IMR-90 (cell line): ENCODE data around the gene TMEM213. TPM values are rescaled to one million over a fixed set of nuclear protein-coding genes. Genes with fewer than 3 reads are reported as not detected.

Experiments used
- ATAC-seq: fragments of 200-7000 bp; cut with Tn5 transposase; 2 replicates; pipeline ENCODE4 v1.9.1; 2020; ENCODE audit warnings: low read depth, mild to moderate bottlenecking, moderate library complexity
- BruUV-seq: library from RNA; stranded (reverse); fragments of 400-500 nt; replicated peaks from 2 replicates; lab custom pipeline; 2021; lab: Mats Ljungman, UMichigan
- CTCF ChIA-PET: fragments of 300-600 bp; formaldehyde crosslinking; extraction: SDS; loops from one replicate; lab custom pipeline; 2021; ENCODE audit warnings: antibody characterized with exemption; lab: Yijun Ruan, JAX
- POLR2A ChIA-PET: fragments of 300-600 bp; sonication (Branson Sonifier 250); formaldehyde crosslinking; loops from one replicate; lab custom pipeline; 2022; ENCODE audit warnings: antibody characterized with exemption; ENCODE audit not compliant: unreplicated experiment; lab: Charles Lee
- DNase-seq: peaks from one replicate; pipeline ENCODE4 v3.0.0; 2013
- H2AFZ ChIP-seq: replicated peaks from 2 replicates; pipeline ENCODE3; 2013; ENCODE audit warnings: low read length, mild to moderate bottlenecking; ENCODE audit not compliant: poor library complexity
- H2AK5ac ChIP-seq: 2 replicates; pipeline ENCODE4 v1.6.1; 2013; ENCODE audit warnings: low read depth, low read length, inconsistent platforms
- H2AK9ac ChIP-seq: replicated peaks from 2 replicates; pipeline ENCODE3; 2013; ENCODE audit warnings: mild to moderate bottlenecking, low read depth, low read length, moderate library complexity; ENCODE audit not compliant: poor library complexity
- H2BK120ac ChIP-seq: 2 replicates; pipeline ENCODE4 v1.6.1; 2013; ENCODE audit warnings: low read depth, low read length, inconsistent platforms
- H2BK15ac ChIP-seq: 3 replicates; pipeline ENCODE4 v1.6.1; 2013; ENCODE audit warnings: low read depth, low read length, inconsistent platforms
- H2BK20ac ChIP-seq: 2 replicates; pipeline ENCODE4 v1.6.1; 2013; ENCODE audit warnings: low read depth, mild to moderate bottlenecking, inconsistent platforms, low read length, moderate library complexity
- H2BK5ac ChIP-seq: 2 replicates; pipeline ENCODE4 v1.6.1; 2013; ENCODE audit warnings: mild to moderate bottlenecking, low read depth, low read length, inconsistent platforms; ENCODE audit not compliant: poor library complexity, severe bottlenecking
- H3K14ac ChIP-seq: replicated peaks from 2 replicates; pipeline ENCODE4 v1.6.1; 2013; ENCODE audit warnings: low read depth, low read length, inconsistent platforms
- H3K18ac ChIP-seq: 2 replicates; pipeline ENCODE4 v1.6.1; 2013; ENCODE audit warnings: low read depth, low read length, control low read depth
- H3K23ac ChIP-seq: 2 replicates; pipeline ENCODE4 v1.6.1; 2013; ENCODE audit warnings: low read depth, low read length, inconsistent platforms
- H3K27ac ChIP-seq: 2 replicates; pipeline ENCODE4 v1.5.1; 2013; ENCODE audit warnings: mild to moderate bottlenecking, control low read depth, low read length; ENCODE audit not compliant: insufficient read depth
- H3K27me3 ChIP-seq: 2 replicates; pipeline ENCODE4 v1.6.1; 2013; ENCODE audit warnings: low read length; ENCODE audit not compliant: control insufficient read depth, insufficient read depth
- H3K36me3 ChIP-seq: 2 replicates; pipeline ENCODE4 v1.6.1; 2013; ENCODE audit warnings: low read length, mixed read lengths; ENCODE audit not compliant: control insufficient read depth, insufficient read depth
- H3K4ac ChIP-seq: 2 replicates; pipeline ENCODE4 v1.6.1; 2013; ENCODE audit warnings: low read depth, low read length, inconsistent platforms
- H3K4me1 ChIP-seq: 2 replicates; pipeline ENCODE4 v1.6.1; 2013; ENCODE audit warnings: low read length, mixed read lengths; ENCODE audit not compliant: control insufficient read depth, insufficient read depth
- H3K4me2 ChIP-seq: 2 replicates; pipeline ENCODE4 v1.6.1; 2013; ENCODE audit warnings: low read depth, mild to moderate bottlenecking, control low read depth, low read length, moderate library complexity
- H3K4me3 ChIP-seq: 2 replicates; pipeline ENCODE4 v1.5.1; 2013; ENCODE audit warnings: low read depth, mild to moderate bottlenecking, control low read depth, low read length, moderate library complexity; ENCODE audit not compliant: insufficient read depth
- H3K56ac ChIP-seq: 2 replicates; pipeline ENCODE4 v1.6.1; 2013; ENCODE audit warnings: low read length, inconsistent platforms; ENCODE audit not compliant: insufficient read depth; ENCODE audit errors: extremely low read depth
- H3K79me1 ChIP-seq, 2 experiments: 2 replicates each; pipeline ENCODE4 v1.6.1; 2013; ENCODE audit warnings: low read length in 2 of 2, inconsistent platforms in 1 of 2, low read depth in 1 of 2
- H3K9ac ChIP-seq: 2 replicates; pipeline ENCODE4 v1.6.1; 2013; ENCODE audit warnings: low read depth, low read length, control low read depth
- H3K9me1 ChIP-seq: 2 replicates; pipeline ENCODE4 v1.6.1; 2013; ENCODE audit warnings: low read length, inconsistent platforms; ENCODE audit not compliant: insufficient read depth
- H3K9me3 ChIP-seq: 2 replicates; pipeline ENCODE4 v1.6.1; 2013; ENCODE audit warnings: low read length; ENCODE audit not compliant: control insufficient read depth, insufficient read depth
- H4K20me1 ChIP-seq: 2 replicates; pipeline ENCODE4 v1.6.1; 2013; ENCODE audit warnings: low read length, inconsistent platforms; ENCODE audit not compliant: insufficient read depth
- H4K5ac ChIP-seq: 2 replicates; pipeline ENCODE4 v1.6.1; 2013; ENCODE audit warnings: mild to moderate bottlenecking, low read depth, low read length, control low read depth
- H4K8ac ChIP-seq, 2 experiments: 2 replicates each; pipeline ENCODE4 v1.6.1; 2013; ENCODE audit warnings: low read depth in 2 of 2, low read length in 2 of 2, control low read depth in 1 of 2, inconsistent platforms in 1 of 2
- H4K91ac ChIP-seq: 2 replicates; pipeline ENCODE4 v1.6.1; 2013; ENCODE audit warnings: low read depth, low read length, inconsistent platforms; ENCODE audit not compliant: insufficient read depth
- CEBPB ChIP-seq: IDR thresholded peaks from 2 replicates; pipeline ENCODE4 v1.6.1; 2012; ENCODE audit warnings: low read depth, low read length, improper control_type of control experiment
- MAFK ChIP-seq: IDR thresholded peaks from 2 replicates; pipeline ENCODE4 v1.6.1; 2012; ENCODE audit warnings: low read depth, low read length, improper control_type of control experiment
- RFX5 ChIP-seq: IDR thresholded peaks from 2 replicates; pipeline ENCODE4 v1.8.0; 2012; ENCODE audit warnings: low read depth, mild to moderate bottlenecking, low read length, moderate library complexity
- SMC3 ChIP-seq: fragments of 150-350 bp; IDR thresholded peaks from 2 replicates; pipeline ENCODE4 v1.6.1; 2016; ENCODE audit warnings: low read depth, mild to moderate bottlenecking, antibody characterized with exemption, low read length, moderate library complexity
- WGBS, 2 experiments: methylation state at CpG; one replicate each; pipeline versions ENCODE4 v1.1.5 to v1.1.7; 2013; ENCODE audit warnings: missing lambda C conversion rate in 2 of 2; ENCODE audit not compliant: insufficient read length in 1 of 2; ENCODE audit errors: extremely low coverage in 2 of 2; 5-methylcytosine and 5-hydroxymethylcytosine counted together
- dilution Hi-C: fragments of 300-500 bp; cut with HindIII; formaldehyde crosslinking; loops from one replicate; pipeline ENCODE4 v1.14.3; 2018; ENCODE audit warnings: low sequenced_read_pairs; ENCODE audit not compliant: unreplicated experiment
- in situ Hi-C: fragments of 300-500 bp; cut with MboI; formaldehyde crosslinking; loops from 3 replicates; pipeline ENCODE4 v1.14.3; 2019; ENCODE audit warnings: low sequenced_read_pairs, inconsistent platforms, mixed read lengths
- intact Hi-C: fragments of 100-400 bp; cut with micrococcal nuclease; formaldehyde crosslinking; loops from 2 replicates; pipeline ENCODE4 v1.10.0; 2022
- polyA plus RNA-seq, 3 experiments: library from polyadenylated mRNA; depleted of rRNA; stranded (reverse); fragments of >200 nt; gene quantifications; 2 replicates each; pipeline ENCODE4 v1.2.3, GENCODE V29; 2012; ENCODE audit warnings: low replicate concordance in 1 of 3
- total RNA-seq: library from RNA; depleted of rRNA; stranded (reverse); fragments of >200 nt; gene quantifications from 2 replicates; pipeline ENCODE4 v1.2.3, GENCODE V29; 2012

TMEM213 gene
- total and polyA plus RNA-seq, 2 of the 4 experiments (the other 2 are of a cell fraction) = not detected

GRCh38 chr7:138750901-138751464 lies 46.8 kb upstream of the TMEM213 start:
- Histone ChIP-seq H2BK15ac (no peak overlapping the region), H4K8ac (no peak overlapping the region), H3K9ac (no peak overlapping the region), H3K9me1 (no peaks in the 10 kb centered on the region), H2BK5ac (no peak overlapping the region), H3K27ac (no peak overlapping the region), H4K91ac (no peak overlapping the region), H3K18ac (no peak overlapping the region), H3K56ac (no peak overlapping the region), H3K9me3 (no peaks in the 10 kb centered on the region), H2BK20ac (no peak overlapping the region), H2AK5ac (no peak overlapping the region), H3K4me3 (no peak overlapping the region), H2AFZ (peak overlapping the region; percentile 35), H2BK120ac (no peak overlapping the region), H3K23ac (no peak overlapping the region), H4K5ac (no peak overlapping the region), H3K27me3 (peaks cover 8% of the 10 kb centered on the region), H3K79me1 (no peaks in the 10 kb centered on the region), H3K36me3 (no peaks in the 10 kb centered on the region), H3K14ac (no peak overlapping the region), H2AK9ac (no peak overlapping the region), H3K4ac (no peak overlapping the region), H3K4me1 (no peaks in the 10 kb centered on the region), H3K4me2 (no peak overlapping the region), H4K20me1 (no peaks in the 10 kb centered on the region)
- dilution Hi-C loops (no loop called here), intact Hi-C loops (no loop called here), in situ Hi-C loops (no loop called here)
- WGBS, 2 experiments = 62% methylated on average over 11 of the region's 18 CpGs; no CpG with 5 or more reads in 1 of the 2 experiments
- DNase-seq = no peak
- ChIA-PET POLR2A (no interaction called here), CTCF (interaction anchor here (0.5 kb wide), 1 partner anchor 649 kb away, joined by 3 read pairs; no protein-coding TSS in a partner anchor)
- no TSS peak for BruUV-seq
- ATAC-seq = no peak
- no peak for TF ChIP-seq SMC3
- no peak for TF ChIP-seq CEBPB
- TF ChIP-seq MAFK = no peak
- TF ChIP-seq RFX5 = no peak
